Measurements from ENCODE around the gene ZNF827.

DNA sequence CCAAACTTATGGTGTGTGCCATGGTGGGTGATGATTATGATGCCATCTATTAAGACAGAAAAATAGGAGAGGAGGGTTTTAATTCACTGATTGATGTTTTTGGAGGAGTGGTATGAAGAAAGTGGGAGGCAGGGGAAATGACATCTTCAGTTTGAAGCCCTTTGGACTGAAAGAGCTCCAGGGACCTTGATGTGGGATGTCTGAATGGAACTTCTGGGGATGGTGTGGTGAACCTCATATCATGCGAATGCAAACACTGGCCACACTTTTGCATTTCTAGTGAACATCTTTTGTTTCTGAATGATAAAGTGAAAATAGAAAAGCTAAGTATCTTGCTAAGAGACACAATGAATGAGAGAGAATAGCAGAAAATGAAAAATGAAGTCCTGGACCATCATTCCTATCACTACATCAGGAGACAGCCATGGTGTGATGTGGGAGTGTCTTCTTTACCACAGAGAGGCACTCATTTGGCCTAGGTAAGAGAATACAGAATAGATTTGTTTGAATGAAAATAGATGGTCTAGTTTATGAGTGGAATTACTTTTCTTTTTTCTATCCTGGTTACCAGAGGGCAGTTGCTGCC, 123.5 kb downstream of the ZNF827 start:
- TF ChIP-seq CTCF (IDR thresholded peaks at IDR 0.05) = no peak
- no peak for TF ChIP-seq POLR2A (IDR thresholded peaks at IDR 0.05)
